ENCODE results near the gene BGN.

BGN gene

GRCh38 chrX:153556767-153557166 lies 62.0 kb downstream of the BGN start (continued):
- TF ChIP-seq PATZ1 (CRISPR knock-in tag; IDR thresholded peaks at IDR 0.05; ENCODE audit: borderline replicate concordance), result no peak

GRCh38 chrX:153557618-153558355 lies 63.0 kb downstream of the BGN start:
- no peak for ATAC-seq
- no peak for TF ChIP-seq TOX (CRISPR knock-in tag; IDR thresholded peaks at IDR 0.05; ENCODE audit: borderline replicate concordance)
- no peak for TF ChIP-seq CSRNP3 (CRISPR knock-in tag; IDR thresholded peaks at IDR 0.05)
- no peak for TF ChIP-seq BACH2 (CRISPR knock-in tag; IDR thresholded peaks at IDR 0.05; ENCODE audit: borderline replicate concordance)
- TF ChIP-seq TSHZ2 (CRISPR knock-in tag; IDR thresholded peaks at IDR 0.05), result no peak

All from SK-N-SH treated with all-trans-retinoic acid at 6 μM for 48 hours (cell line).